ENCODE data around the gene TXNDC11.

TXNDC11 gene

DNA sequence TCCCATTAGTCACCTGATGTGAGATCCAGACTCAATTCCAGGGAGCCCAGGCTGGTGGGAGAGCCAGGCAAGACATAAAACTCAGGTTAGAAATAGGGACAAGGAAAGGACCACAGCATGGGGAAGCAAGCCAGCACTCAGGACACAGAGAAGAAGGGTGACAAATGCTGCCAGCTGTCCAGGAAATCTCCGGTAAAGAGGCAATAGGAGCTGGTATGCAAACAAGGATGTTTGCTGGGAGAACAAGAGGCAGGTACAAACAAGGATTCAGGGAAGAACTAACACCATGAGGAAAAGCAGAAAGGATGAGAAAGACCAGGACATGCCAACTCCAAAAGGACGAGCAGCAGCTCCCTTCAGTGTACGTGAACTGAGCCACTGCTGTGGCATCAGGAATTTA, 10.2 kb upstream of the TXNDC11 start:
- DNase-seq: no peak

DNA sequence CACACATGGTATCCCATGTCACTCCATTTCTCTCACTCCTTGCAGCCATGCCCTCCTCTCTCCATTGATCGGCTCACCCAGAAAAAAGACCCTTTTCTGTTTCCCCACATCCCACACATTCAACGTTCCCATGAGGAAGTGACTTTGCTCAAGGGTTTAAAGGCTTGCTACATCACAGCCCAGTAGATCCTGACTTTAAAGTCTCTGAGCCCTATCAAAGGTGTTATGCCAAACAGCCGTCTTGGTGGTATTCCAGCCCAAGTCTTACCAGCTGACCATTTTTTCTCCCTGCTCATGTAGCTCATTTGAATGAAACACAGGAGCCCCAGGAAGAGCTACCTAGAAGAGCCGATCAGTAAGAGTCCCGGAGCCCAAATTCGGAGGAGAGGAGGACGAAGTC, 7.4 kb upstream of the TXNDC11 start:
- no peak for DNase-seq

DNA sequence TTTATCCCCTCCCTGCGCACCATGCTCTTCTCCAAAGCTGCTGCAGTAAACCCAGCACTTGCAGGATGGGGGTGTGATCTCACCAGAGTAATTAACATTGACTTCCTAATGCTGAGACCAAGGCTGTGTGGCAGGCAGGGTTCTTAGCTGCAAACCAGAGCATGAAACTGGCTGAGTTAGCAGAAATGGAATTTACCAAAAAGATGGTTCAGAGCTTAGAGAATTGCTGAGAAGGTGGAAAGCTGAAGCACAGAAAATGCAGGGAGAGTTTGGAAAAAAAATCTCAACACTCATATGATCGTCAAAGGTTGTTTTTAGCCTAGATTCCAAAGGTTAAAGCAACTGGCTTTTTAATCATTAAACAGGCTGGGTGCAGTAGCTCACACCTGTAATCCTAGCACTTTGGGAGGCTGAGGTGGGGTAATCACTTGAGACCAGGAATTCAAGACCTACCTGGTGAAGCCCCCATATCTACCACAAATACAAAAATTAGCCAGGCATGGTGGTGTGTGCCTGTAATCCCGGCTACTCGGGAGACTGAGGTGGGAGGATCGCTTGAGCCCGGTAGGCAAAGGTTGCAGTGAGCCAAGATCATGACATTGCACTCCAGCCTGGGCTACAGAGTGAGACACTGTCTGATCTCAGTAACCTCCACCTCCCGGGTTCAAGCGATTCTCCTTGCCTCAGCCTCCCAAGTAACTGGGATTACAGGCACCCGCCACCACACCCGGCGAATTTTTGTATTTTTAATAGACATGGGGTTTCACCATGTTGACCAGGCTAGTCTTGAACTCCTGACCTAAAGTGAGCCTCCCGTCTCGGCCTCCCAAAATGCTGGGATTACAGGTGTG, 6.0 kb upstream of the TXNDC11 start:
- DNase-seq: no peak

DNA sequence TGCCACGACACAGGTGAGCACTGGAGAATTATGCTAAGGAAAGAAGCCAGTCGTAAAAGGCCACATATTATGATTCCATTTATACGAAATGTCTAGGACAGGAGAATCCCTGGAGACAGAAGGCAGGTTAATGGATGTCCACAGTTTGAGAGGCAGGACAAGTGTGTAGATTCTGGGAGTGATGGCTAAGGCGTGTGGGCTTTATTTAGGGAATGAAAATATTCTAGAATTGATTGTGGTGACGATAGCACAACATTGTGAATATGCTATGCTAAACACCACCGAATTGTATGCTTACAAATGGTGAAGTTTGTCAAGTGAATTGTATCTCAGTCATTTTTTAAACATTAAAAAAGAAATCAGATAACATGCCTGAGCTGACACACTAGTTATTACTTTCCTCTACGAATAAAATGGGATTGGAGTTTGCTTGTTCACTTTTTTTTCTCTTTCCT, 5.3 kb upstream of the TXNDC11 start:
- no peak for DNase-seq

DNA sequence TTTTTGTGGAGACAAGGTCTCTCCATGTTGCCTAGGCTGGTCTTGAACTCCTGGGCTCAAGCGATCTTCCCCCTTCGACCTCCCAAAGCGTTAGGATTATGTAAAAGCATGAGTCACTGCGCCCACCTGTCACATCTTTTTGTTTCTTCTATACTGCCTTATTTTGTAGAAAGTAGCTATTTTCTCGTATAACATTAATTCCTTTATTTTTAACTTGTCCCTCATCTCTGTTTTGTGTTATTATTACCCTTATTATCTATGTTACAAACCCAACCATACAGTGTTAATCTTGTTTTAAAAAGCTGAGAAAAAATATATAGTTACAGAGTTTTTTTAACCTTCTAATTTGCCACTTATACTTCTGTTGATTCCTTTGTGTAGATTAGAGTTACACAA, 1.4 kb upstream of the TXNDC11 start:
- DNase-seq: no peak

DNA sequence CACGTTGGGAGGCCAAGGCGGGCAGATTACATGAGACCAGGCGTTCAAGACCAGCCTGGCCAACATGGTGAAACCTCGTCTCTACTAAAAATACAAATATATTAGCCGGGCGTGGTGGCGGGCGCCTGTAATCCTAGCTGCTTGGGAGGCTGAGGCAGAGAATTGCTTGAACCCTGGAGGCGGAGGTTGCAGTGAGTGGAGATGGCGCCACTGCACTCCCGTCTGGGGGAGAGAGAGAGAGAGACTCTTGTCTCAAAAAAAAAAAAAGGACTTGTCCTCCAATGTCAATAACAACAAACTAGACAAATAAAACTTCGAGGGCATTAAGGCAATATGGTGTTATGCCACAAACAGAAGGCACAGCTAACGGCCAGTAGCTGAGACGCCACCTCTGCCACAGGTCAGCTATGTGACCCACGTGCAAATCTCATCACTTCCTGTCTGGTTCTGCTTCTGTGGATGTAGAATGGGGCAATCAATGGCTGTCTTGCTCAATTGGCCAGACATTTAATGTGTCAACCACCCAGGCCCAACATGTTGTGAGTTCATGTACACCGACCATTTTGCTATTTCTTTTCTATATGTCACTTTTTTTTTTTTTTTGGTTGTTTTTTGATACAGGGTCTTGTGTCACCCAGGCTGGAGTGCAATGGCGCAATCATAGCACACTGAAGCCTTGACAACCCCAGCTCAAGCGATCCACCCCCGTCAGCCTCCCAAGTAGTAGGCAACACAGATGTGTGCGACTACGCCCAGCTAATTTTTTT, 834 bp upstream of the TXNDC11 start:
- peak; percentile 44 for DNase-seq

DNA sequence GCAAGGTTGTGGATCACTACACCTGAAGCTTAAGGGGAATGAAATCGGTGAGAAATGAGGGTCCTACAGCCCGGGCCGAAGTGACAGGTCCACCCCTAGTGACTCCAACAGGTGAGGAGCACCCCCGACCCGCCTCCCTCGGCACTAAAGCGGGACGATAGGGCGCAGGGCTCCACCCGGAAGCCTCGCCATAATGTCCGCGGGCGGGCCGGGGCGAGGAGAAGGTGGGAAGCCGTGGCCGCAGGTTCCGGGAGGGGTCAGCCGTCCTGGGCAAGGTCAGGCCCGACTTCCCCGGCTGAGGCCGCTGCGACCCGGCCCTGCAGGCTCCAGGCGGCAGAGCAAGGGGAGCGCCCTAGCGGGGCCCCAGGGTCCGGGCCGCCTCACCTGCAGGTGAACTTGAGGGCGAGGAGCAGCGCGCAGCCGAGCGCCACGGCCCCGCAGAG, 543 bp downstream of the TXNDC11 start:
- DNase-seq: peak; percentile 6

DNA sequence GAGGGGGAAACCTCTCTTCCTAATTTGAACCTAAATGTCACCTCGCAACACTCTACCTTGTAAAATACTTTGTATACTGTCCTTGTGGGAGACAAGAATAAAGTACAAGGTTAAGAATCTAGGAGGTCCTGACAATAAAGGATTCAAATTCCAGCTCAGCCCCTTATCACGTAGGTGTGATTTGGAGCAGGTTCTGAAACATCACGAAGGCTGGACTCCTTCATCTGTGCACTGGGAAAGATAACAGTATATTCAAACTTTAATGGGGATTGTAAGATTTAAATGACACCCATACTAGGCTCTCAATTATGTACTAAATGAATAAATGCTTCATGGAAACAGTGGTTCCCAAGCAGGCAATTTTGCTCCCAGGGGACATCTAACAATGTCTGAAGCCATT, 2.1 kb downstream of the TXNDC11 start:
- no peak for DNase-seq

DNA sequence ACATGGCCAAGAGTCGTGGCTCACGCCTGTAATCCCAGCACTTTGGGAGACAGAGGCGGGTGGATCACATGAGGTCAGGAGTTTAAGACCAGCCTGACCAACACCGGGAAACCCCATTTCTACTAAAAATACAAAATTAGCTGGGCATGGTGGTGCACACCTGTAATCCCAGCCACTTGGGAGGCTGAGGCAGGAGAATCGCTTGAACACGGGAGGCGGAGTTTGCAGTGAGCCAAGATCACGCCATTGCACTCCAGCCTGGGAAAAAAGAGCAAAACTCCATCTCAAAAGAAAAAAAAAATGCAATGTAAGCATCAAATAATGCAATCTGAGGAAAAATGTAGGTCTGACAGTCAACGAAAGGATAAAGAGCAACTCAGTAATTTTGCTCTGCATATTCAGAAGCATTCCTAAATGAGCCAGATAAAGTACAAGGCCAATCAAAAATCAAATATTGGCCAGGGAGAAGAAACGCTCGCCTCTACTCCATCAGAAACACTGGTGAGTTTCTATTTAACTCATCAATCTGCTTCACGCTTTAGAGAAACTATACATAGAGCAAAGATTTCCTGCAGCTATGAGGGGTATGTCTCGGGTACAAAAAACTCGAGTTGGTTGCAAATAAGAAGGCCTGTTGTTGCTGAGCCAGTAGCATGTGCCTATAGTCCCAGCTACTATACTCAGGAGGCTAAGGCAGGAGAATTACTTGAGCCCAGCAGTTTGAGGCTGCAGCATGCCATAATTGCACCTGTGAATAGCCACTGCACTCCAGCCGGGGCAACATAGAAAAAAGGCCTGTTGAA, 3.7 kb downstream of the TXNDC11 start:
- DNase-seq: no peak

DNA sequence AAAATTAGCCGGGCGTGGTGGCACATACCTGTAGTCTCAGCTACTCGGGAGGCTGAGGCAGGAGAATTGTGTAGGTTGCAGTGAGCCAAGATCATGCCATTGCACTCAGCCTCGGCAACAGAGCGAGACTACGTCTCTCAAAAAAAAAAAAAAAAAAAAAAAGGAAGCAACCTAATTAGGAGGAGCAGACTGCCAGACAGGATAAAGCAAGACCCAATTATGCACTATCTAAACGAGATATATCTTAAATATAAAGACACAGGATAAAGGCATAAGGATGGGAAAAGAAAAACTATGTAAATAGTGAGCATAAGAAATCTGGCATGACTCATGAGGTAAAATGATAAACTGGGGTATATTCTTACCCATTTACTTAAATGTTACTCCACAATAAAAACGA, 4.9 kb downstream of the TXNDC11 start:
- no peak for DNase-seq

DNA sequence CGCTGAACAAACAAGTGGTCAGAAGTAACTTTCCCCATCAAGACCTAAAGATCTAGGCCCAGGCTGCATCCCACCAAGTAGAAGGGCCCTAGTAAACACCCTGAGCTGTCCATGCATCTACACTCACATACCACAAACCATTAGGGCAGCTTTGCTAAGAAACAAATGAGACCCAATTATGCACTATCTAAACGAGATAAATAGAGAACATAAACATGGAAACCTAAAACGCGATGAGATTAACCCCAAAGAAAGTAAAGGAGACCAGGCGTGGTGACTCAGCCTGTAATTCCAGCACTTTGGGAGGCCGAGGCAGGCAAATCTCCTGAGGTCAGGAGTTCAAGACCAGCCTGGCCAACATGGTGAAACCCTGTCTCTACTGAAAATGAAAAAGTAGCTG, 5.8 kb downstream of the TXNDC11 start:
- no peak for DNase-seq

DNA sequence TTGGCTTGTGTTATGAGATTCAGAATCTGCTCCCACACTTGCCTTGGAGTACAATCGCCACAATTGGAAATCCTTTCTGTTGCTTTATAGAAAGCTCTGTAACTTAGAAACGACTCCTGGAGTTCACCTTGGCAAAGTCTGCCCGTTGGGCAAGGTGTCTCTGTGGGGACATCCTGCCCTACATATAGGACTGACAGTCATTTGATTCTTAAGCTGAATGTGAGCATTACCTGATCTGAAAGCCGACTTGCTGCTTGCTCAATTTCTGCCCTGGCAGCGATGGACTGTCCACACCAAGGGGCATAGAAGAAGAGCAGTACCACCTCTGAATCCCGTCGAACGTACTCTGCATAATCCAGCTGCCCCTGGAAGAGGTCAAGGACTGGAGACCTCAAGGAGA, 6.9 kb downstream of the TXNDC11 start:
- no peak for DNase-seq

DNA sequence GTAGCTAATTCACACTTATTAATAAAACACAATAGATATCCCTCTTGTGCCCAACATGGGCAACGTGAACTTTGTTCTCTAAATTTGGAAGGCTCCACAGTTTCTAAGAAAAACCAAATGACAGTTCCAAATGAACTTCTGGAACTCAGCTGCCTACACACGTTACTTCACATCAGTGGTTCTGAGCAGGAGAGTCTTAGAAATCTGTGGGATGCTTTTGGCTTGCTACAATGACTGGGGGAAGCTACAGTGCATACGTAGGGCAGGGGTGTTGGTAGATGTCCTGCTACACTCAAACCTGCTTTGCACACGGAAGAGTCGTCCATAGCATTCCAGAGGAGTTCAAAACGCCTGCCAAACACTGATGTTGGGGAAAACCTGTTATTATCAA, 8.0 kb downstream of the TXNDC11 start:
- DNase-seq: no peak

DNA sequence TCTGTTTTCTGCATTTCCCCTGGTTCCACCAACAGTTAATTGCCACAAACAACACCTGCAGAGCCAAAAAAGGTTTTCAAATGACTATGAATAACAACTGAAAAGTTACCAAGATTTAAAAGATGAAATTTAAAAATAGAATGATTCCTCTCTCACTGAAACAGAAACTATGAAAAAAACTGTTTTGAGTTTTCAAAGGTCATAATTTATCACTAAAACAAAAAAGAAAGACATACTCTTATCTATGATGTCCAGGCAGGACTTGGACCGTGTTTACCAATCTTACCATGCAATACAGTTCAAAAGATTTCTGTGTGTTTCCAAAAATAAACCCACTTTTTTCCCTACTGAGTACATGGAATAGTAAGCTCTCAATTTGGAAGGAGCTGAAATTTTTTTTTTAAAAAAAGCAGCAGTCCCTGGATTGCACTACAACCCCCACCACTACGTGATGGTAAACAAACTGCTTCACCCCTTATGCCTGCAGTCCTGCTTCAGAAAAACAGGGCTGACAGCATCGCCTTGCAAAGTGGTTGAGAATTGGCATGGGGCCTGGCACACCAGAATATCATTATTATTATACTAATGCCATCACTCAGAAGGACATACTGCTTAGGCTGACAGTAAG, 8.5 kb downstream of the TXNDC11 start:
- no peak for DNase-seq

DNA sequence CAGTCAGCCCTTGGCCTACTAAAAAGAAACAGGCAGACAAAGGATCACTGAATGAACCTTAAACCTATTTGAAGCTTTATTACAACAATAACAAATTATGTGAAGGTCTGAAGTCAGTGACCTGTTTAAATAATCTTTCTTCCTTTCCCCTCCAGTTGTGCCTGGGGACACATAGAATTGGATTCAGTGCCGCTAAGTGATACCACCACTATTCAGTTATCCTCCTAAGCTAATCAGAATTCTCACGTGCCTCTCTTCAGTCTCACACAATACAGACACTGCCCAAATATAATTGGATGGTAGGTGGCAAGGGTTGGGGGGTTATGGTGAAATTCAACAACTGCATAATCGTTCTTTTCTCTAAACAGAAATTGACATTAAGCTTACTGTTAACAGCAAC, 11.4 kb downstream of the TXNDC11 start:
- DNase-seq: no peak

DNA sequence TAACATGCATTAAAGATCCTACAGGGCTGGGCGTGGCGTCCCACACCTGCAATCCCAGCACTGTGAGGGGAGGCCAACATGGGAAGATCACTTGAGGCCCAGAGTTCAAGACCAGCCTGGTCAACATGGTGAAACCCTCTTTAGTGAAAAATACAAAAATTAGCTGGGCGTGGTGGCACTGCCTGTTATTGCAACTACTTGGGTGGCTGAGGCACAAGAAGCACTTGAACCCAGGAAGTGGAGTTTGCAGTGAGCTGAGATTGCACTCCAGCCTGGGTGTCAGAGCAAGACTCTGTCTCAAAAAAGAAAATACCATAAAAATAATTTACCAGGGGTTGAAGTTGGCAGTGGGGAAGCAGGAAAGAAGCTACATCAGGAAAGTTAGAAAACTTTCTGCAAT, 12.9 kb downstream of the TXNDC11 start:
- DNase-seq: no peak

DNA sequence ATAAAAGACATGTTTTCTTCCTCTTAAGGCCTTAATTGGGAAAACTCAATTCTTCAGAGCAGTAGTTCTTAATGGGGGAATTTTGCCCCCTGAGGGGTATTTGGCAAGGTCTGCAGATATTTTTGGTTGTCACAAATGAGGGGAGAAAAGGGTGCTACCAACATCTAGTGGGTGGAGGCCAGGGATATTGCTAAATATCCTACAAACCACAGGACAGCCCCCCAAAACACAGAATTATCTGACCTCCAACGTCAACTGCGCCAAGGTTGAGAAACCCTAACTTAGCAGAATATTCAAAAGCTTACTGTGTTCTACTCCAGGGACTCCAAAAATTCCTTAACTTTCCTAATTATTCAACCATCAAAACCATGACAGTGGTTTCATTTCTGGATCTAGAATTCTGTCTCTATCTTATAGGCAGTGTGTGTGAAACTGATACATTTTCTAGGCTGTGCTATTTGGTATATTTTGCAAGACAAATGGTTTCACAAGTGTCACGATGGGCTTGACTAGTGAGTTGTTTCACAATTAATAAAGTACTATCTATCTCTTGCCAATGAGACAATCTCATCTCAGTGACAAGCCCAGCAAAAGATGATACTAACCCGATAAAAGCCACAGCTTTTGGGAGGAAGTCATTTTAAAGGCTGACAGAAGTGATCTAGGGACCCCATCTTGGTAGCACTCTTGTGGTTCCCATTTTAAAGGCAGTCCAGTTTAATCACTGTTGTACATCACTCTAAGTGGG, 14.7 kb downstream of the TXNDC11 start:
- DNase-seq: no peak

DNA sequence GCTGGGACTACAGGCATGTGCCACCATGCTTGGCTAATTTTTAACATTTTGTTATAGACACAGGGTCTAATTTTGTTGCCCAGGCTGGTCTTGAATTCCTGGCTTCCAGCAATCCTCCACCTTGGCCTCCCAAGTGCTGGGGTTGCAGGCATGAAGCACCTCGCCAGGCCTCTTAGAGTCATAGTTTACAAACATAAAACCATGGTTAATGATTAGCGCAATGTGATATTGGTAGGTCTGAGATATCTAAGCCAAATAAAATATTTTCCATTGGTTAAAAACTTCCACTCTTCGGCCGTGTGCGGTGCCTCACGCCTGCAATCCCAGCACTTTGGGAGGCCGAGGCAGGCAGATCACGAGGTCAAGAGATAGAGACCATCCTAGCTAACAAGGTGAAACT, 16.6 kb downstream of the TXNDC11 start:
- no peak for DNase-seq

DNA sequence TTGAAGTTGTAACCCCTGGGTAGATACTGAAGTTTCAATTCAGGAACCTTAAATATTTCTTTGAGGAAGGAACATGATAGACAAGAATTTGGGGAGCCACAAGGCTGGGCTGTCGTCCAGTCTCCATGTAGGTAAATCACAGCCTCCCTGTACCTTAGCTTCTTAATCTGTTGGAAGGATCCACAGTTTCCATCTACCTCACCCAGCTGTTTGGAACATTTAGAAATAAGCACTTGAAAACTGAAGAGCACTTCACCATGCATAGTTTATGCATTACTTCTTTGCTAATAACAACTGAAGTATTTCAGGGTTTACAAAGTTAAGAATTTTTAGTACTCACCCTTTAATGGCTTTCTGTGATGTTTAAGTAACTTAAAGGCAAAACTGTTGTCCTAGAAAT, 17.2 kb downstream of the TXNDC11 start:
- no peak for DNase-seq

DNA sequence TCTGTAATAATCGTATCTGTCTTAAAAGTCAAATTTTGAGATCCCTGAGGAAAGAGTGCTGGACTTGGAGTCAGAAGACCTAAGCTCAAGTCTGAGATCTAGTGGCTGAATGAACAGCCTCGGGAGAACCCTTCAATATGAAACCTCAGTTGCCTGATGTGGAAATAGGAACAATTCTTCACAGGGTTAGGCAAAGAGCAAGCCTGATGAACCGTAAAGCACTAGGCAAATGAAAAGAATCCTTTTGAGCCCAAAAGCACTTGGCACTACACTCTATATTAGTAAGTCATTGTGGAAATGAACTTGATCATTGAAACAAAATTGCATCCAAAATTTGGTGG, 20.2 kb downstream of the TXNDC11 start:
- no peak for DNase-seq

DNA sequence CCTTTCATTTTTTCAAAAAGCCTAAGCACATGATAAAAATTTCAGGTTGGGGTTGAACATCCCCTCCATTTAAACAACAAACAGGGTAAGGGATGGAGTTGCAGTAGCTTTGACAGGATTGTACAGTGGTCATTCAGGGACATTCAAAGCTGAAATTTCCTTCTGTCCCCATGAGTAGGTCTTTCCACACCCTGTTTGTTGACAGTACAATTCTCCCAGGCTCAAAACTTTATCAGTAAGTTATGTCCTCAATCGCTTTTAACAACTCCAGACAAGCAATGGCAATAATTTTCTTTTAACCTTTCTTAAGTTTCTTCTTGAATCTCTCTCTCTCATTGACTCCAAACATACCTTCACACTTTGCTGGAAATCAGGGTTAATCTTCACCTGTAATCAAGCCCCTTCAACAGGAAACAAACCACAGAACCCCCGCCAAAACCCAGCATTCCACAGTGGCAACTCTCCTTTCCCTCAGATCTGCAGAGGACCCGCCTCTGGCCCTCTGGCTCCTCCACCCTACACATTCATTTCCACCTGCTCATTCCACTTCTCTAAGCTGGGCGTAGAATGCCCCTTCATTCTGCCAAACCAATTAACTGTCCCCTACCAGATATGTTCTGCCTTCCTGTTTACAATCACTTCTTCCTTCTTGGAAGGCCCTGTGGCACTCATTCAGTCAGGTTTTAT, 20.7 kb downstream of the TXNDC11 start:
- no peak for DNase-seq

DNA sequence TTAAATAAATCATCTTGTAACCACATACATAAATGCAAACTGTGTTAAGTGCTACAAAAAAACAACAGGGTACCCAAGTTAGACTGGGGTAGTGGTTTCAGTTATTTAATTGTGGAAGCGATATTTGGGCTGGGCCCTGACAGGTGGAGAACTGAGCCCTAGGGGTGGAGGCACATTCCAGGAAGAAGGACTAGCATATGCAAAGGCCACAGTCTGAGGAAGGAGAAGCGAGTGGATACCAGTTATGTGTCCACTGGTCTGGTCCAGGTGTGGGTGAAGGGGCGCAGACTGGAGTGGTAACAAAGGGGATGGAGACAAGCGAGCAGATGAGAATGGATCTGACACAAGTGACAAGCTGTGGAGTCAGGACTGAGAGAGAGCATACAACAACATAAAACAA, 22.9 kb downstream of the TXNDC11 start:
- DNase-seq: no peak
